HG03025 (cell line): Measurements from ENCODE around the gene FHOD3.

Source experiments
- ATAC-seq: cut with Tn5 transposase; IDR thresholded peaks from one replicate; pipeline ENCODE4 v1.9.1; 2021; ENCODE audit warnings: mild to moderate bottlenecking, moderate library complexity; ENCODE audit not compliant: unreplicated experiment, low FRiP score

FHOD3 gene

DNA sequence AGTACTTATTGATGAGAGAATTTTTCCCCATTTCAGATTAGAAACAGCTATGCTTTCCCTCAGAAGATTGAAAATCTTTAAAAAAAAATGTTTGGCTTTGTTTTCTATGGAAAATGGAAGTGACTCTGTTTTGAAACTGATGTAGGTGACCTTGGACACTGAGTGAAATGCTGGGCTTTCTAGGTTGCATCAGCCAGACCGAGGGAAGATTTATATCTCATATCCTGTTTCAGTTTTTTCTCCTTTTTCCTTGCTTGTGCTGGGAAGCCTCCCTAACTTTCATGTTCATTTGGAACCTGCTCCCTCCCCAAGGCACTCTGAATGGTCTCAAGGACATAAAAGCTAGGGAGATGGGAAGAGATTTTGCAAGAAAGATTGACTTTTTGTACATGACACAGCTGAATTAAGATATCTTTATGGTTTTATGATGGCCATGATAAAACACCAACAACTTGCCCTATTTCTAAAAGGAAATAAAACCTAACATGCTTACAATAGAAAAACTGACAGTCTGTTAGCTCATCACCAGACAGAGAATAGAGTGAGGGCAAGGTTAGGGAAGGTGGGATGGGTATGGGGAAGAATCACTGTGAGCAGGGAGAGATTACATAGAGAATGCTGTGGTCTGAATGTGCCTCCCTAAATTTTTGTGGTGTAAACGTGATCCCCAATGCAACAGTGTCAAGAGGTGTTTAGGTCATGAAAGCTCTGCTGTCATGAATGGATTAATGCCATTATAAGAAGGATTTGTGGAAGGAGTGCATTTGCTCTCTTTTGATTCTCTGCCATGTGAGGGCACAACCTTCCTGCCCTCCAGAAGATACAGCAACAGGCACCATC lies 281.6 kb downstream of the FHOD3 start:
- no peak for ATAC-seq

DNA sequence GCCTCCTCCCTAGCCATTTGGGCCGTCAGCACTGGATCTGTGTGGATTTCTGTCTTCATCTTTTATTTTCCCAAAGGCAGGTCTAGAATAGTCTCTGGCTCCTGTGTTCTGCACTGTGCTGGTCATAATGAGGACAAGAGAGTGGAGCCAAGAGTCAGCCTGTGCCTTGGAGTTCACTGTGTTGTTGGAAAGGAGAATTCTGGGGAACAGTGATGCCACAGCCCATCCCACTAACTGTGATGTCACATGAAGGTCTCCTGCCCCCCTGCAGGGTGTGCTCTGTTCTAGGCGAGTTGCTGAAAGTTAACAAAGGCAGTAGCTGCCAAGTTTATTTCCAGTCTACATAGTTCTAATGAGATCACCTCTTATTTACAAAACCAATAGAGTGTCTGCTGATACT lies 282.8 kb downstream of the FHOD3 start:
- ATAC-seq, result no peak

DNA sequence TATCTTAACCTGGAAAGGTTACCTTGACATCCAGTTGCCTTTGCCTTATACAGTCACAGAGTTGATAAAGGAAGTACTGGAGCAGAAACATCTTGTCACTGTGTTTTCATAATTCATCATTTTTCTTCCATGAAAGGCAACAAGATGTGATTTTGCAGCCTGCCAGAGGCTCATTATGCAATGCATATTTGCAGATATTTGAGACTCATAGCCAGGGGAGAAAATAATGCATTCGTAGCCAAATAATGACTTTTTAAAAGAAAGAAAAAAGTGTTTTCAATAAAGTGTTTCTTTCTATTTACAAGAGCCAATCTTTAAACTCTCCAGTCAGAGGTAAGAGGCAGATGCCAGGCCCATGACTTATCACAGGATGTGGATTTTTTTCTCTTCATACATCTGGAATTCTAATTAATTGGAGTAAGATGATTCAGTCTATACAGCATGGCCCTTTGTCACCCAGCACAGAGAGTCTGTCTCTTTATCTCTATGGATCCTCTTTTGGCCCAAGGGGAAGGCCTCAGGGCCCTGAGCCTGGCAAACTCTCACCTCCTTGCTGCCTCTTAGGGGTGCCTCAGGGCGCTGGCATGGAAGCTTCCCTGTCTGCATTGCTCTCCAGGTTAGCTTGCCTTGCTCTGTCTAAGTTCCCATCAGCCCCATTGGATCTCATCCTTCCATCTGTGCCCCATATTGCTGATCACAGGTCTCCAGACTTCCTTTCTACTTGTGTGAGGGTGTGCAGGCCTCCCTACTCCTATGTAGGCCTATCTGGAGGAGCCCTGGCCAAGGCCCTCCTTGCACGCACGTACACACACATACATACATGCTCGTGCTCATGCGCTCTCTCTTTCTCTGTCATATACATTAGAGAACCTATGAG lies 283.6 kb downstream of the FHOD3 start:
- ATAC-seq, result no peak

DNA sequence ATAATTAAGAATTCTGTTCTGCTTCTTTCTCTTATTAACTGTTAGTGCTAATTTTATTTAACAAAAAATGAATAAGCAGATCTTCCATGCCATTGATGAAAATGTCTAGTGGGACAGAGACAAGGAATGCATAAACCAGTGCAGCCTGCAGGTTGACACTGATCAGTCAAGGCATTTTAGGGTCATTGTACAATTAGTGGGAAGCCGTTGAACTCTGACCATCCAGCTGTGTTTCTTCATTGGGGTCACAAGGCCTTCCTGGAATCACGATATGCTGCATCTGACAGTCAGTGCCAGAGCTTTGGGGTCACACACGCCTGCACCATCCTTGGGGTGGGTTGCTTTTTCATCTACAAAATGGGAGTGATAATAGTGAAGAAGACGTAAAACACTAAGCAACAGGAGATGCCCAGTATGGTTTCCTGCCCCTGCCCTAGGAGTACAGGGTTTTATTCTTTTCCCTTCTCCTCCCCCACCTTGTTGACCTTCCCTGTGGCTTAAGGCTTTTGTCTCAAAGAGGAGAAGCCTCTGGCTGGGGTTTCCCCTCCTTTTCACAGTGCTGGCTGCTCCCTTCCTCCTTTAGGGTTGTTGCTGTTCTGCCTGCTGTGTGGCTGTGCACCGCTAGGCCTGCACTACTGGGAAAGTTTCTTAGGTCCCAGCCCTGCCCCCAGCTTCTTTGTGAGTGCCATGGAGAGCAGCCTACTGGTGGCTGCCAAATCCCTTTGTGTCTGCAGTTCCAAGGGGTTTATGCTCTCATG lies 285.7 kb downstream of the FHOD3 start:
- no peak for ATAC-seq

DNA sequence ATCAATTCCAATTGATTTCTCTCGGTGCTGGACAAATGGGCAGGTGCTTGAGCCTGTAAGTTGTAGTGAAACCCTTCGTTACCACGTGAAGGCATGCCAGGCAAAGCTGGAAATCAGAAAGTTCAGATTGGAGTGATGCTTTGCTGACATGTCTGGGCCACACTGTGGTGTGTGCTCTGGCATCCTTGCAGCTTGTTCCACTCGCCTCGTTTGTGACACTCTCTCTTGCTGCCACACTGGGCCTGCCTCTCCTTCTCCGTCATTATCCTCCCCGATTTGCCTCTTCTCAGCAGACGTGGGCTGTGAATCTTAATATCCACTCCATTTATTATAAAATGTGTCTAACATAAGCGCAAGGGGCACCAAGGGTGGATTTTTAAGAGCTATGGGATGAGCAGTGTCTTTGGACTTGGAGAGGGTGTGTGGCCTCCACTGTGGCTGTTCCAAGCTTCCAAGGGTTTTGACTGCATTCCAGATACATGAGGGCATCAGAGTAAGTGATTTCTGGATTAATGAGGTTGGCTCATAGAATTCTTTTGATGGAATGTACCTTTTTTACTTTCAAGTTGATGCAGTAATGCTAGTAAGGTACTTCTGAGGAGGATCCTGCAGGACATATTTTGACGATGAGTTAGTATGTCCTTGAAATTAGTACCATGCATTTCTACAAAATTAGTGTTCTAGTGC lies 292.5 kb downstream of the FHOD3 start:
- ATAC-seq, result no peak

DNA sequence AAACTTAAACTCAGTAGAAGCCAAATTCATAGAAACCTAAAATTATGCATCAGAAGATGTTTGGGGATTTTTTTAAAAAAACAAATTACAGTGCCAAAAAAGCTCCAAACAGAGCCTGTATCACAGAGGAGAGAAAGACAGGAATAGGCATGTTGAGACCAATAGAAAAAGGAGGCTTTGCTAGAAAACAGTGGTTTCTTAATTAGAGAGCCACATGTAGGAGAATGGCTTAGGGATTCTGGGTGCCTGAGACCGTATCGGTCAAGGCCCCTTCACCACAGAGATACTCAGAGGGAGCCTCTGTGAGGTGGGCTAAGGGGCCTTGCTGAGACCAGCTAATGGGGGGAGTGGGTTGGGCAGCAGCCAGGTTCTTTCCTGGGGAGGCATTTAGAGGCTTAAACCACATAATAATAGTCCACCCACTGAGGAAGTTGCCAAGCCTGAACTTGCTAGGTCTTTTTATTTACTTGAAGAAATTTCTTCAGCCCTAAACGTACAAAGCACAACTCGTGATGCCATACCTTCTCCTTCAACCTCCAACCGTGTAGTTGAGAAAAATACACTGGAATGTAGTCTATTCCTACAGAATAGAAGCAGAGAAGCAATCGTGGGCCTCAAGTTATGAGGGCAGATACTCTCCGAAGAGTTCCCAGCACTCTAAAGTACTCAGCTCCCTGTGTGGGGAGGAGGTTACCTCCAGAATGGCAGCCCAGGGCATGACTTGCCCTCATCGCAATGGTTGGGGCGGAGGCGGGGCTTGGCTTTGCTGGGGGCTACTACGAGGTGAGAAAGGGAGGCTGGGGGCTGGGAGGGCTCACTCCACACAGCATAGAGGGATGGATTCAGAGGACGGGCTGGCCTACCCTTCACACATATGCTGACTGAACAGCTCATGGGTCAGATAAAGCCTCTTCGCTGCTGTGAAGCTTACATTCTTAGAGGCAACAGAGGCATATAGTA lies 293.4 kb downstream of the FHOD3 start:
- ATAC-seq, result no peak

DNA sequence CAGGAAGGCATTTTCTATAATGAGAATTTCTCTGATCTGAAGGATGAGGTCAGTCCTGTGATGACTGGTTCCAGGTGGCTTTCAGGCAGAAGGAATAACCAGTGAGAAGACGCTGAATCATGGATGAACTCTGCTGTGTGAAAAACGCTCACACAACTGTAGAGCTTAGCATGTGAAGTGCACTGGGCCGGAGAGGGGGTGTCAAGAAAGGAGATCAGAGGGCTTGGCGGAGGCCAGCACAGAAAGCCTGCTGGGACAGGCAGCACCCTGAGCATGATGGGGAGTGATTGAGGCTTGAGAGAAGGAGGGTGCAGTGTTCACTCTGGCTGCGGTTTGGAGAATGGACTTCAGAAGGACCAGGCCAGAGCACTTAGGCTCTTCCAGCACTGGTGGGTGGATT lies 294.8 kb downstream of the FHOD3 start:
- no peak for ATAC-seq

DNA sequence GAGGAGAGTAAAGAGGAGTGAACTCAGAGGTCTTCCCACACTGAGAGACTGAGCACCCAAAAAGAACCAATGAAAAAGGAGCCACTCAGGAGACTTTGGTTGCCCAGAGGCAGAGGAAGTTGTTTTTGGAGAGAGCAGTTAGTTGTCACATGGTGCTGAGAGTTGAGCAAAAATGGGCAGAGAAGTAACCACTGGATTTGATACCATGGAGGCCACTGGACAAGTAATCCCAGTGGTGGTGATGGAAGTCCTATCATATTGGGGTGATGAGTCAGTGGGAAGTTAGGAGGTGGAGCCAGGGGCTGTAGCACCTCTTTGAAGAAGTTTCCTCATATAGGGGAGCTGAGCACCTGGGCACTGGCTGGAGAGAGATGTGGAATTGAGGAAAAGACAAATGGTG lies 295.5 kb downstream of the FHOD3 start:
- no peak for ATAC-seq

DNA sequence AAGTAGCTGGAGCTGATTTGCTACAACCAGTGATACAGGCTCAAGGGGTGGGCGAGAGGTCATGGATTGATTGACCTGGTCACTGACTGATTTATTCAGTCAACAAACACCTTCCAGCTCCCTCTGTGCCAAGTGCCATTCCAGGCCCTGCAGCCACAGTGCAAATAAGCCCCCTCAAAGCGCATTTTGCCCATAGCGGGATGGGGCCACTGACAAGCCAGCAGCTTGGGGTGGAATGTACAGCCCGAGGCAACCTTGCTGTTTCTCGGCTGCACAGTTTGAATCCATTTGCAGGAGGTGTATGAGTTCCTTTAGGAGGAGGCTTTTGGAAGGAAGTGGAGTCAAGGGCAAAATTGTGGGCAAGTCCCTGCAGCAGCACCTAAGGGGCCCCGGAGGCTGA lies 296.1 kb downstream of the FHOD3 start:
- ATAC-seq, result no peak

DNA sequence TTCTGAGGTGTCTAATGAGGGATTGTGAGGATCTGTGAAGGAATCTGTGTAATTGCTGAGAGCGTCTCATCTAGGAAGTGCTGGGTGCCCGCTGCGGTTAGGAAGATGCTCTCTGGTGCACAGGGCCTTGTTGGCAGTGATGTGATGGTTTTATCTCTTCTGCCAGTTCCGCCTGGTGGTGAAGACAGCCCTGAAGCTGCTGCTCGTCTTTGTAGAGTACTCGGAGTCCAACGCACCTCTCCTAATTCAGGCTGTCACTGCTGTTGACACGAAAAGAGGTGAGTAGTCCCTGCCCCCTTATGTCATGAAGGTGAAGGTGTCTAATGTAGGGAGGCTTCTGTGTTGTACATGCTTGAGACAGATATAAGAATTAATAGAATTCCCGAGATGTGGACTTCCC lies 297.1 kb downstream of the FHOD3 start:
- no peak for ATAC-seq

DNA sequence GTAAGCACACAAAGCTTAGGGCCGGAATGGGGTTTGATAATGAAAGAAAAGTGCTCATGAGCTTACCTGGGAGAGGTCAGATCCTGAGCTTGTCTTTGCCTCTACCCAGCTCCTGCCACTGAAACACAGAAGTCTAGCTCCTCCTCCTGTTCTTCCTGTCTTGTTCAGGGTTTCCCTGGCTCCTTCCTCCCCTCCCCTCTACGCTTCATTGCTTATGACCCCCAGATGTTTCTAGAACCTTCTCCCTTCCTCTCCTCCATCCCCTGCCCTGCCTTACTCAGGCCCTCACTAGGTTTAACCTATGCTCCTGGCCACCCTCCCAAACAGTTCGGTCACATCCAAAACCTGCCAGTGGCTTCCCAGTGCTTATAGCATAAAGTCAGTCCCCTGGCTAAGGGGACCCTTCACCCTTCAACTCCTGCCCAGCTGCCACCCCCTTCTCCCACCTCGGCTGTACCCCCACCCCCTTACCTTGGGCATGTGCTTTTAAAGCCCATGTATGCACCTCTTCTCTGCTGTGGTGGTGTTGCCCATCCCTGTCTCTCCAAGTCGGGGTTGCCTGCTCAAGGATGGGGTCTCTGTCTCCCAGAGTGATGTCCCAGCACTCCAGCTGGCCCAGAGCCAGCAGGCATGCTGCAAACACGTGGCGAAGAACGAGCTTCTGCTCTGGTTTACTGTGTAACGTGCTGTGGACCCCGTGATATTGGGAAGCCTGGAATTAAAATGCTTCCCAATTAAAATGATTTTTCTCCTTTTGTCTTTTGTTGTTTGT lies 297.7 kb downstream of the FHOD3 start:
- no peak for ATAC-seq

DNA sequence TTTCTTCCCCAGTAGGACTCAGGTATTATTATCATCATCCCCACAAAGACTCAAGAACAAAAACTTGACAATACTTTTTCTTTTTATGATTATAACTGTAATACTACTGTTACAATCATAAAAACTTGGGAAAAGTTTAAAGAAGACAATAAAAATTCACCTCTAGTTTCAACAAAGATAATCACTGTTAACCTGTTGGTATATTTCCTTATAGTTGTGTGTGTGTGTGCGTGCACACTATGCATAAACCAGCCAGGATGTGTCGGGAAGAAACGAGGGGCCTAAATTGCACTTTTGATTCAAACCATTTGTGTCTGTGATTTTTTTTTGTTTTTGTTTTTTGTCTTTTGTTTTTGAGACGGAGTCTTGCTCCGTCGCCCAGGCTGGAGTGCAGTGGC lies 298.3 kb downstream of the FHOD3 start:
- no peak for ATAC-seq

DNA sequence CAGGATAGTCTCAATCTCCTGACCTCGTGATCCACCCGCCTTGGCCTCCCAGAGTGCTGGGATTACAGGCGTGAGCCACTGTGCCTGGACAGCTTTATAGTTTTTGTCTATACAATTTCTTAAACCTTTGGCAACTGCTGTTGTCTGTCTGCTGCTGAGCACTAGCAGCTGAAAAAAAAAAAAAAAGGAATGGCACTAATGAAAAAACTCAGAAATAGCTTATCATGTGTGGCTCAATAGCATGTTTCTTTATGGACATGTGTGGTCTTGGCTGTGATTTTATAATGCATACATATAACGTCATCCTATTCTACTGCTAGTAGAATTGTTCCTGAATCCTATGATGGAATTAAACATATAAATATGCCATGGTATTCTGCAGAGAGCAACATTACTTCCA lies 300.1 kb downstream of the FHOD3 start:
- ATAC-seq, result no peak

DNA sequence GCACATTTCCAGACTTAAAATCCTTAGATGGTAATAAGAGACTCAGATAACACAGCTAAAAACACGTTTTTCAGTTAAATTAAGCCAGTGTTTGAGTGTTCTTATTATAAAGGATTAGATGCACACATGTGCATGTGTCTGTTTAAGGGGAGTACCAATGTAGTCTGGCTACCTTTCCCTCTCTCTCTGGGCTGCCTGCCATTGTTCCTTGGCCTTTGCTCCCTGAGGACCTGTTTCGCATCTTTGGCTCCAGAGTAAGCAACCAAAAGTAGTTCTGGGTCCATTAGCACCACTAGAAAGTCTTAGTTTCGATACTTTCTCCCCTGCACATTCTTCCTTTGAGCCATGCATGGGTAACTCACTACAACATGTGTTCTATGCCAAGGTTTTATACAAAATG lies 303.0 kb downstream of the FHOD3 start:
- ATAC-seq, result no peak

DNA sequence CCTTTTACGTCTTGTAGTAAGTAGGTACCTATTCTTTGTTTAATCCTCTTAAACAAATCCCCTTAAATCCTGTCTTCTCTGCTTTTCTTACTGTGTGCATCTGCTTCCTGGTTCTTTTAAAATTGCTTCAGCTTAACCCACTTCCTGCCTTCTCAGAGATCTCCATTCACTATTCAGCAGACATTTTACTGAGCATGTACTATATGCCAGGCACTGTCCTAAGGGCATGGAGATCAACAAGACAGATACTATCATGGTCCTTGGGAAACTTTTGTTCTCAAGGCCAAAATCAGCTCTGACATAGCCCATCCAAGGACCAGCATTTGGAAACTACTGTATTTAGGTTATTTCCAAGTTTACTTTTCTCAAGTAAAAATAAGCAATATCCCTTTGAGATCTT lies 303.8 kb downstream of the FHOD3 start:
- no peak for ATAC-seq

DNA sequence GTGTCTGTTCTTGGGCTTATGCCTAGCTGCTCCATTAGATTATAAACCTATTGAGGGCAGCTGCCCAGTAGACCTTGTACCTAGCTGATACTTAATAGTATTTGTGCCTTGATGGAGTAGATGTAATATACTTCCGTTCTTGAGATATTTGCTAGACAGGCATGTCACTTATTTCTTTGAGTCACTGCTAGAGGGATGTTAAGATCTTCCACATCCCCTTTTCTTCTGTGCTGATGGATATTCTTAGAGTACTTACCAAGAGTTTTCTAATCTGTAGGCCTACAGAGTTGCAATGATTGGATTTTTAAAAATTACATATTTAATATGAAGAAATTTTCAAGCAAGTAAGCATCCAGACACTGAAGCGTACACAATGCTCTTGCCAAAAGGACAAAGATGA lies 304.6 kb downstream of the FHOD3 start:
- no peak for ATAC-seq

DNA sequence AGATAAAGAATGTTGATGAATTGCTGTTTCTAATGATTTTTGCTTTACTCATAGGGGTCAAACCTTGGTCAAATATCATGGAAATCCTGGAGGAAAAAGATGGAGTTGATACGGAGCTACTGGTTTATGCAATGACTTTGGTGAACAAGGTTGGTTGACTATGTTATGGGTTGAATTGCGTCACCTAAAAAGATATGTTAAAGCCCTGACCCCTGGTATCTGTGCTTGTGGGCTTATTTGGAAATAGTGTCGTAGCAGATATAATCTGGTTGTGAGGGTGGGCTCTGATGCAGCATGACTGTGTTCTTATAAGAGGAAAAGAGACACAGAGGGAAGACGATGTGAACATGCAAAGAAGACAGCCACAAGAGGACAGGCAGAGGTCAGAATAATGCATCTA lies 305.1 kb downstream of the FHOD3 start:
- ATAC-seq, result no peak

DNA sequence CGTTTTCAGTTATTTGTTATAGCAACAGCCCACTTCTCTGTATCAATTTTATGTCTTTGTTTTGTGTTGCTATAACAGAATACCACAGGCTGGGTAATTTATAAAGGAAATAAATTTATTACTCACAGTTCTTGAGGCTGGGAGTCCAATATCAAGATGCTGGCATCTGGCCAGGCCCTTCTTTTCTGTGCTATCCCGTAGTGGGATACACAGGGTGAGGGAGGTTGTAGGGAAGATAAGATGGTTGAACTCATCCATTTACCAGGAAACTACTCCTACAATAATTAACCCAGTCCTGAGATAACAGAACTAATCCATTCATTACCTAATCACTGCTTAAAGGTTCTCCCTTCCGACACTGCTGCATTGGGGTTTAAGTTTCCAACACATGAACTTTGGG lies 310.6 kb downstream of the FHOD3 start:
- ATAC-seq, result no peak

DNA sequence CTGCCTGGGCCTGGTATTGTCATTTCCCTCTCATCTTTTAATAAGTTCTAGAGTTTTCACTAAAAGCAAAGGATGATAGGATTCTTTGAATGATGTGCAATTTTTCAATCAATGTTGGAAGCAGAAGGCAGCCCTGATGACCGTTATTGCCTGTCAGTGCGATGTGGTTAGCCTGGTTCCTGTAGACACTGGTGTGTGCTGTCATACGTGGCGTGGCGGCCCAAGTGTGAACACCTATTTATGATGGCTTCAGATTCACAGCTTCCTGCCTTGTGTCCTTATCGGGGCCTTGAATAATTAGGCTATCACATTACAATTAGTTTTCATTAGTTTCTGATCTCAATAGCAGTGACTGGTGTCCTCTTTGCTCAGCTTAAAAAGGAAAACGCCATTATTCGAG lies 312.7 kb downstream of the FHOD3 start:
- no peak for ATAC-seq
